HG03342 (cell line): ENCODE measurements around the gene SOX1.

Experiments
- ATAC-seq: cut with Tn5 transposase; IDR thresholded peaks from one replicate; pipeline ENCODE4 v1.9.1; 2021; ENCODE audit warnings: mild to moderate bottlenecking, moderate library complexity; ENCODE audit not compliant: unreplicated experiment

Gene SOX1

GRCh38 chr13:112105244-112105681 is 38.3 kb downstream of the SOX1 start:
- no peak for ATAC-seq

GRCh38 chr13:112105892-112106291 is 38.9 kb downstream of the SOX1 start:
- no peak for ATAC-seq

GRCh38 chr13:112106478-112107141 is 39.7 kb downstream of the SOX1 start:
- ATAC-seq: no peak

GRCh38 chr13:112107289-112107688 is 40.3 kb downstream of the SOX1 start:
- no peak for ATAC-seq

GRCh38 chr13:112110479-112110878 is 43.5 kb downstream of the SOX1 start:
- ATAC-seq: no peak

GRCh38 chr13:112111239-112111857 is 44.4 kb downstream of the SOX1 start:
- no peak for ATAC-seq

- ATAC-seq: no peak
These were observed 45.8 kb downstream of the SOX1 start for GRCh38 chr13:112112534-112113276.

- ATAC-seq: no peak
These were observed 46.4 kb downstream of the SOX1 start for GRCh38 chr13:112113348-112113747.

- no peak for ATAC-seq
These were observed 46.9 kb downstream of the SOX1 start for GRCh38 chr13:112113851-112114250.

GRCh38 chr13:112114391-112114790 is 47.4 kb downstream of the SOX1 start:
- no peak for ATAC-seq

GRCh38 chr13:112115403-112116091 is 48.6 kb downstream of the SOX1 start:
- no peak for ATAC-seq

- no peak for ATAC-seq
These were observed 49.4 kb downstream of the SOX1 start for GRCh38 chr13:112116187-112116950.

- no peak for ATAC-seq
These were observed 50.5 kb downstream of the SOX1 start for GRCh38 chr13:112117258-112117954.

GRCh38 chr13:112117955-112118302 is 51.0 kb downstream of the SOX1 start:
- no peak for ATAC-seq

- no peak for ATAC-seq
These were observed 51.6 kb downstream of the SOX1 start for GRCh38 chr13:112118451-112119064.

- no peak for ATAC-seq
These were observed 52.5 kb downstream of the SOX1 start for GRCh38 chr13:112119192-112120030.

- ATAC-seq: no peak
These were observed 53.1 kb downstream of the SOX1 start for GRCh38 chr13:112120031-112120373.
